Transverse colon (tissue), 4 donors: ENCODE results near the gene AHSP.

Experiments used
- CTCF ChIP-seq, 5 experiments: fragments of 200-600 bp in 3 of 5; fragments of 450-650 bp in 2 of 5; sonication (generic) in 3 of 5; IDR thresholded peaks; 1 replicate in 2 of 5; 2 replicates in 3 of 5; pipeline ENCODE4 v1.5.1; 2016 to 2017; ENCODE audit warnings: antibody characterized with exemption in 5 of 5, inconsistent platforms in 3 of 5, mild to moderate bottlenecking in 2 of 5, moderate library complexity in 1 of 5
- EP300 ChIP-seq: sonication (generic); formaldehyde crosslinking; IDR thresholded peaks from one replicate; pipeline ENCODE4 v1.6.1; 2017; ENCODE audit warnings: antibody characterized with exemption, low read depth
- POLR2A ChIP-seq: fragments of 450-650 bp; IDR thresholded peaks from one replicate; pipeline ENCODE4 v1.6.1; 2016; ENCODE audit warnings: antibody characterized with exemption, mild to moderate bottlenecking, moderate library complexity
- POLR2AphosphoS5 ChIP-seq, 3 donors: sonication (generic); formaldehyde crosslinking; IDR thresholded peaks; one replicate each; pipeline ENCODE4 v1.6.1; 2016; ENCODE audit warnings: antibody characterized with exemption in 3 of 3

- TF ChIP-seq CTCF (IDR thresholded peaks at IDR 0.05) = no peak
- TF ChIP-seq POLR2A = no peak
- TF ChIP-seq POLR2AphosphoS5 (IDR thresholded peaks at IDR 0.05) = no peak
- TF ChIP-seq EP300 = no peak
Observed at GRCh38 chr16:31496670-31497069, 31.0 kb upstream of the AHSP start.
